Measurements from ENCODE around the gene GALNT7. TPM values are rescaled to one million over a fixed set of nuclear protein-coding genes. Genes with fewer than 3 reads are reported as not detected.

GALNT7 gene
- total RNA-seq, 1 experiment from 2014 or later = 13.8 TPM

GRCh38 chr4:173171098-173171497 lies 2.5 kb downstream of the GALNT7 start:
- Histone ChIP-seq H3K27ac (ENCODE audit: low read length) (no peak overlapping the region), H3K27me3 (ENCODE audit: low read length) (no peaks in the 10 kb centered on the region), H3K36me3 (ENCODE audit: low read depth, low read length) (no peaks in the 10 kb centered on the region), H3F3A (ENCODE audit: low read length, unreplicated experiment) (no peaks in the 10 kb centered on the region), H3K9me3 (ENCODE audit: low read length) (no peaks in the 10 kb centered on the region), H3K9me2 (replicated peaks; ENCODE audit: low read length) (no peaks in the 10 kb centered on the region), H3K79me2 (ENCODE audit: low read length) (peaks cover 71% of the 10 kb centered on the region), H3K4me3 (ENCODE audit: low read length) (peak overlapping the region; percentile 93; the same call in 1 of the 2 replicates), H3K9ac (ENCODE audit: low read length) (no peak overlapping the region), H2AFZ (ENCODE audit: low read length) (no peak overlapping the region), H3K4me1 (ENCODE audit: insufficient read depth, low read length) (peaks cover 34% of the 10 kb centered on the region), H3K4me2 (ENCODE audit: low read length) (peak overlapping the region; percentile 99), H4K20me1 (ENCODE audit: low read length) (peaks cover 10% of the 10 kb centered on the region)
- POLR2A ChIA-PET (ENCODE audit: unreplicated experiment) = interaction anchor here (0.6 kb wide), 1 partner anchor 146 kb away, joined by 7 read pairs; no protein-coding TSS in a partner anchor
- ATAC-seq (0 out of 2 replicates have a peak, but pooled peaks have one; percentile 11), DNase-seq (peak; percentile 56)
- TF ChIP-seq, protein P1, sequence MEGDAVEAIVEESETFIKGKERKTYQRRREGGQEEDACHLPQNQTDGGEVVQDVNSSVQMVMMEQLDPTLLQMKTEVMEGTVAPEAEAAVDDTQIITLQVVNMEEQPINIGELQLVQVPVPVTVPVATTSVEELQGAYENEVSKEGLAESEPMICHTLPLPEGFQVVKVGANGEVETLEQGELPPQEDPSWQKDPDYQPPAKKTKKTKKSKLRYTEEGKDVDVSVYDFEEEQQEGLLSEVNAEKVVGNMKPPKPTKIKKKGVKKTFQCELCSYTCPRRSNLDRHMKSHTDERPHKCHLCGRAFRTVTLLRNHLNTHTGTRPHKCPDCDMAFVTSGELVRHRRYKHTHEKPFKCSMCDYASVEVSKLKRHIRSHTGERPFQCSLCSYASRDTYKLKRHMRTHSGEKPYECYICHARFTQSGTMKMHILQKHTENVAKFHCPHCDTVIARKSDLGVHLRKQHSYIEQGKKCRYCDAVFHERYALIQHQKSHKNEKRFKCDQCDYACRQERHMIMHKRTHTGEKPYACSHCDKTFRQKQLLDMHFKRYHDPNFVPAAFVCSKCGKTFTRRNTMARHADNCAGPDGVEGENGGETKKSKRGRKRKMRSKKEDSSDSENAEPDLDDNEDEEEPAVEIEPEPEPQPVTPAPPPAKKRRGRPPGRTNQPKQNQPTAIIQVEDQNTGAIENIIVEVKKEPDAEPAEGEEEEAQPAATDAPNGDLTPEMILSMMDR (conservative IDR thresholded peaks at IDR 0.05; ENCODE audit: low read depth, low read length) = peak; percentile 40; the same call in 1 of the 2 replicates
- TF ChIP-seq EZH2phosphoT487 (IDR thresholded peaks at IDR 0.05; ENCODE audit: borderline replicate concordance, low read length) = no peak
- TF ChIP-seq EZH2 (IDR thresholded peaks at IDR 0.05; ENCODE audit: low read length, unreplicated experiment) = no peak
- CTCF ChIA-PET = interaction anchor here (0.9 to 1.5 kb wide), 3 partner anchors 81 to 158 kb away, joined by 3 to 8 read pairs (median 5); no protein-coding TSS in a partner anchor
- BruUV-seq (replicated peaks) = no TSS peak
- intact Hi-C loops (cut with micrococcal nuclease) = loop anchor here (1.0 kb wide), 3 partner anchors 86 to 158 kb away; no protein-coding TSS in a partner anchor

- CTCF ChIA-PET = no interaction called here
Measured at GRCh38 chr4:173171987-173172386, 3.4 kb downstream of the GALNT7 start.

More at GRCh38 chr4:173171987-173172386, 3.4 kb downstream of the GALNT7 start:
- Histone ChIP-seq H3K4me1 (ENCODE audit: insufficient read depth, low read length) (peaks cover 36% of the 10 kb centered on the region), H3K36me3 (ENCODE audit: low read depth, low read length) (no peaks in the 10 kb centered on the region), H4K20me1 (ENCODE audit: low read length) (peaks cover 10% of the 10 kb centered on the region), H2AFZ (ENCODE audit: low read length) (no peak overlapping the region), H3K4me3 (ENCODE audit: low read length) (no peak overlapping the region), H3K79me2 (ENCODE audit: low read length) (peaks cover 77% of the 10 kb centered on the region), H3K9me3 (ENCODE audit: low read length) (no peaks in the 10 kb centered on the region), H3F3A (ENCODE audit: low read length, unreplicated experiment) (no peaks in the 10 kb centered on the region), H3K4me2 (ENCODE audit: low read length) (no peak overlapping the region), H3K9ac (ENCODE audit: low read length) (no peak overlapping the region), H3K27me3 (ENCODE audit: low read length) (no peaks in the 10 kb centered on the region), H3K27ac (ENCODE audit: low read length) (no peak overlapping the region), H3K9me2 (replicated peaks; ENCODE audit: low read length) (no peaks in the 10 kb centered on the region)
- intact Hi-C loops (cut with micrococcal nuclease) = loop anchor here (1.0 kb wide), 3 partner anchors 85 to 159 kb away; no protein-coding TSS in a partner anchor
- ATAC-seq (no peak), DNase-seq (no peak)
- BruUV-seq (replicated peaks) = no TSS peak
- POLR2A ChIA-PET (ENCODE audit: unreplicated experiment) = interaction anchor here (0.6 kb wide), 1 partner anchor 51 kb away, joined by 3 read pairs; no protein-coding TSS in a partner anchor
- TF ChIP-seq EZH2phosphoT487 (IDR thresholded peaks at IDR 0.05; ENCODE audit: borderline replicate concordance, low read length) (no peak), EZH2 (IDR thresholded peaks at IDR 0.05; ENCODE audit: low read length, unreplicated experiment) (no peak)
- TF ChIP-seq, protein P1 (conservative IDR thresholded peaks at IDR 0.05; ENCODE audit: low read depth, low read length) = no peak

Data from PC-3 (cell line).